Measurements from ENCODE around the gene CACNB2.

Gene CACNB2

DNA sequence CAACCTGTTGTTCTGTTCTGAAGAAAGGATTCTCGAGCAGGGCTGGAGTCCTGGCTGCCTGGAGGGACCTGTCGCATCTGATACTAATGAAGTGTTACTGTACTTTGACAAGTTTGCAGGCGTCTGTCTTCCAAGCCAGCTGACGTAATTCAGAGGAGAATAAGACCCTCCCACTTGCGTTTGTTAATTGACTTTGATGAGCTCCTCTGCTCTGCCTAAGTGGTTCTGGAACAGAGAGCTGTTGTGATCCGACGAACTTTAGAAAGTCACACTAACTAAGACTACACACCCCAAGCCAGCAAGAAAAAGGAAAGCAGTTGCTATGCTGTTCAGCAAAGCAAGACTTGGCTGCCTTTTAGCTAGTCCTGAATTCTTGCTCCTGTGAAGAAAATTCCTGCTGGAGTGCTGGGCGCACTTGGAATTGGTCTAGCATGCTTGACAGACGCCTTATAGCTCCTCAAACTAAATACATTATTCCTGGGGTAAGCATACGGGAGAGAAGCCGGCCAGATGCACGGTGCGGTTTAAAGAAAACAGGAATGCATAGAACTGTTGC is 200.3 kb downstream of the CACNB2 start:
- DNase-seq (ENCODE audit: low read depth), result no peak

DNA sequence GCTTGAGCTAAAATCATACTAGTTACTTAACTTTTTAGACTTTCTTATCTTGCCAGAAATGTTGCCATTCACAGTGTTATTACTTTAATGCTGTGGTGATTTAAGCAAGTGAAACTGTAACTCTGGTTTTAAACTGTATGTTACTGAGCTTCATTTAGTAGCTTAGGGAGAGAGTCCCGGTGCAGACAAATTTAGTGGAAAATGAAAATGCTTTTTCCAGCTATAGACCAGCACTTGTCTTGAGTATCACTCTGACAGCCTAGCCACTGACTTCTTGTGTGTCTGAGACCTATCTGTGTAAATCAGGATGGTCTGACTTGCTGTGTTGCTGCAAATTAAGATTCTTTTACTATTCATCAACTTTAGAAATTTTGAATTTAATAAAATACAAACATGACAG is 200.8 kb downstream of the CACNB2 start:
- DNase-seq (ENCODE audit: low read depth), result no peak

DNA sequence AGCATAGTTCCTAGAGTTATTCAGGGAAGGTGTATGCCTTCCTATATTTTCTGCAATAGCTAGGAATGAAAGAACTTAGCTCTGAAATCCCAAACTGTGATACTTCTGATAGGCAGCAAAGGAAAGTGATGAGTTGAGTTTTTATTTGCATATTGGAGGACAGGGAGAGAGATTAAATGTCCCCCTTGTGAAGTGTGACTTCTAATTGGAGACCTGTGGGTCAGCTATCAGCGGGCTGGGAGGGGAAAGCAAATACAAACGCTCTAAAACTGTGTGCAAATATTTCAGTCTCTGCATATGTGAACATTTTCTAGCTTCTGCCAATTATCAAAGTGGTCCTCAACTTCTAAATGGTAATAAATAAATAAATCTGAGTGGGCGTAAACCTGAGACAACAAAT is 203.3 kb downstream of the CACNB2 start:
- no peak for DNase-seq (ENCODE audit: low read depth)

DNA sequence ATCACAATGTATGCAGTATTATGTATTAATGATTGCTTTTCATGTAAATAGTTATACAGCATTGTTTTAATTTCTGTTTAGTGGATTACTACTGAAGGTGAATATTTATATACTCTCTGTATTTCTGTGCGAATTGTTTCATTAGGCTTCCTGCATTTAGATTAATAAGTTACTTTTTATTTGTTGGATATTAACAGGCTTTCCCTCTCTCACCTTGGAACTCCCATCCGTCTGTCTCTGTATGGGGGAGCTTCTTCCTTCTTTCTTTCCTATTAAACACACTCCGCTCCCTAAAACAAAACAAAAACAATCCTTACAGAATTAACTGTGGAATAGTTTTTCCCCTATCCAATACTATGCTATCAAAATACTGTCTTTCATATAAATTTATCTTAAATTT is 205.1 kb downstream of the CACNB2 start:
- DNase-seq (ENCODE audit: low read depth), result no peak

DNA sequence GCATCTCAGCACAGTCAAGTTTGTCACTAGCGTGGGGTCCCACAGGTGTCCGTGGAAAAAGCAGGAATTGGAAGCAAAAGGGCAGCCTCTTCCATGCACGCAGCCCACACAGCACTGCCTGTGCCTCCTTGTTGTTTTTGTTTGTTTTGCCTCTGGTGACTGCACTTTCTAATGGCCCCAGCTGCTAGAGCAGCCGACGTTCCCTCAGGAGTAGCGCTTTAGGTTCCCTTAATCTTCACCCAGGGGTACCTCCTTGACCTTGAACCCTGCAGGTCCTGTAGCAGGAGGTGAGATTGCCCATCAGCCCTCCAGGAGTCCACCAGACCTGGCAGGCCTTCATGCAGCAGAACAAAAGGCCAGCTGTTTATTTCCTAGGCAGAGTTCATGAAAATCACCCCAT is 210.1 kb downstream of the CACNB2 start:
- DNase-seq (ENCODE audit: low read depth), result no peak

DNA sequence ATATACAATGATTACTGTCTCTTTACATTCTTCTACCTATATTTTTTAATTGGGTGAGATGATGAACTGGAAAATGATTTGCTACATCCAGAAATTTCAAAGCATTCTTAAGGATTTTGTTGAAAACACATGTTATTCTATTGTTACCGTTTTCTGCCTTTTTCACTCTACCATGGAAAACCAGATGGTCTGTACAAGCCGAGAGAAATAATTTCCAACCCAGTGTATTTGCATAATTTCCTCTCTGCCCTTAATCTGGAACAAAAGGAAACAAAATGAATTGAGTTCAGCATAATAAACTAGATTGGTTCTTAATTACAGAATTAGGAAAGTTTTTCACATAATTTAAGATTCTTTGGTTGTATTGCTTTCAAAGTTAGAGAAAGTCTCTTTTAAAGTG is 211.2 kb downstream of the CACNB2 start:
- DNase-seq (ENCODE audit: low read depth), result no peak

DNA sequence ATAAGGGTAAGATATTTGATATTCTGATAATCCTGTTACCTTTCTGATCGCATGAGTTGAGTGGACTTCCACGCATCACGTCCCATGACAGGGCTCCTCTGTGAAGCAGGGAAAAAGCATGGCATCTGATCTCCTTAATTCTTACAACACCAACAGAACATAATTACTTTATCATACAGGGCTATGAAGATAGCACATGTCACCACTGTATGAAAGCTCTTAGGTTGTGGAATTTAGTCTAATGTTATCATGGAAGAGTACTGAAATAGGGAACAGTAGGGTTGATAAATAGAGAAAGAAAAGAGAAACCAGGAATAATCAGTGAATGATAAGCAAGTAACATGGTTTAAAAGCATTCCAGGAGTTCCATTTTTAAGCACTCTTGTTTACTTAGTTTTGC is 212.0 kb downstream of the CACNB2 start:
- no peak for DNase-seq (ENCODE audit: low read depth)

DNA sequence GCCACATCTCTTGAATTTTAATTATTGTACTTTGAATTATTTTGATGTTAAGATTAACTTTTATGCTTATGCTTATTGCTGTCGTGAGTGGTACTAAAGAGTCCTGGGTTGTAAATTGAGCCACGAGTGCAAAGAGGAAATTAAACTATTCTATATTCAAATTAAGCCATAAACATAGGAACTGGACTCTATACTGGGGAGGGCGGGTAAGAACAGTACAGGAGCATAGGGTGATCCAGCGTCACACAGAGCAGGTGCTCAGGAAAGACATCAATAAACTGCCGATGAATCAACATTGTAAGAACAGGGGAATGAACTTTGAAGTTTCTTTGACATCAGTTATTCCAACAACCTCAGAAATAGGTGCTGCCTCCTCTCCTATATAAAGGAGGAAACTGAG is 219.6 kb downstream of the CACNB2 start:
- DNase-seq (ENCODE audit: low read depth), result no peak

DNA sequence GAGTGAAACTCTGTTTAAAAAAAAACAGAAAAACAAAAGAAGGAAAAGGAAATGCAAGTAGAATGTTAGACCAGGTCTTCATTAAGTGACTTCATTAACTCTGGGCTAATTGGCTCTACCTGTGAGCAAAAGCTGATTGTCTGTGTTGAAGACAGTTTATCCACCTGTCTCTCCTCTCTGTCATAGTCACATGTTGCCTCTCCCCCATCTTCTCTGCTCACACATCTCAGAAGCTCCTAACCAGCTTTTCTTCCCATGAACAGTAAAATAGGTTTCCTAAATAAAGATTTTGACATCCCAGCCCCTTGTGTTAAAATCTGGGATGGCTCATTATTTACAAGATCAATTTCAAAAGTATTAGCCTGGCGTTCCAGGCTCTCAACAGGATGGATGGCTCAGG is 222.7 kb downstream of the CACNB2 start:
- DNase-seq (ENCODE audit: low read depth), result no peak

DNA sequence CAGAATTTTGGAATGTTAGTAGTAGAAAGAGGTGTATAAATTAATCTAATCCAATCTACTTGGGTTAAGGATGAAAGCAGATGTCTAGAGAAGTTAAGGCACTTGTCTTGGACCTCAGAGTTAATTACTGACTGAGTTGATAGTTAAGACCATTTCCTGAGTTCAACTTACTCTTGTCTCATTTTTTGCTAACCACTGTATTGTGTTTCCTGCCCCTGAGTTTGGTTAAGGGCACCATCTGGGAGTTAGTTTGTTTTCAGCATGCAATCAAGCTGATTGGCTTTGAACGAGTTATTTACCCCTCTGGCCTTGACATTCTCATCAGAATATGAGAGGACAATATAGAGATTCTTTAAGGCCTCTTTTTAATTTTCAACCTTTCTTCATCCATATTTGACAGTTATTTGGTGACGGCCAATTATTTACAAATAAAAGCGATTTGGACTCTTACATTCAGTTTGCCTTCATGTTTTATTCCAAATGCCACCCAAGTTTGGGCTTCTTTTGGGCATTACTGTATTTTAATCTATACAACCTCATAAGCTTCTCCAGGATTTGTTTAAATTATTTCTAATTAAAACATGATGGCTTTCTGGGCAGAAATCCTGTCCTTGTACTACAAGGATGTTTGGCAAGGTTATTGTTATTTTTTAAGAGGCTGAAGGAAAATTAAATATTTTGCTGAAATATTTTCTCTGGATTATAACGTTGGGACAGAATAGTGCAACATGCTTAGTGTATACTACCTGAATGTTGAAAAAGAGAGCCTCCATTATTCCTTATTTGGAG is 225.0 kb downstream of the CACNB2 start:
- no peak for DNase-seq (ENCODE audit: low read depth)

DNA sequence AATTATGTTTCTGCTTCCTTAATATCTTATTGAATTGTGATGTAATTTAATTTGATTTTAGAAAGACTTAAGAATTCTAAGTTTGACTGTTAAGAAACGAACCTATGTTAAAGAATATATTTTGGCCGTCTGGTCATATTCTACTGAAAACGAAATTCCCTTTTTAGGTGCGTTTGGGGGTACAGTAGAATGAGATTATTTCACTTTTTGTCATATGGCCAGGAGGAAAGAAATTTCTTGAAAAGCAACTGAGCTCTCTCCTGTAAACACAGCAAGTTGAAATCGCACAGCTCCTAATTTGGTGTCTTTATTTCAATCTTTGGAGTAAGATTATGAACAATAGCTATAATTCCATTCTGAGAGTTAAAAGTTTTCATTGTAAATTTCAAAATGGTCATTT is 227.6 kb downstream of the CACNB2 start:
- DNase-seq (ENCODE audit: low read depth), result no peak

DNA sequence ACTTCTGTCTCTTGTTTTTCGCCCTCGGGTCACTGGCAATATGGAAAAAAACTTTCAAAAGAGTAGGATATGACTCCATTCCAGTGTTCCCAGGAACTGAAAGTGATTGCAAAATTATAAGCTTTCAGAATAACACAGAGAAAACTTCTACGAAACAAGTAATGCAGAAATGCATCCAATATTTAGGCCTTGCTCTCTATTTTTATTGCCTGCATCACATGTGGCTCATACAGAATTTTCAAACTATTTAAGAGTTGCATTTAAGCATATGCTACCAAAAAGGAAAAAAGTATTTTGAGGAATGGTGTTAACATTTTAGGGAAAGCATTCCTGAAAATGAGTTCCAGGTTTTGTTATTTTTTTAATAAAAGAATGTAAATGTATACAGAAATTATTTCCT is 228.0 kb downstream of the CACNB2 start:
- no peak for DNase-seq (ENCODE audit: low read depth)

DNA sequence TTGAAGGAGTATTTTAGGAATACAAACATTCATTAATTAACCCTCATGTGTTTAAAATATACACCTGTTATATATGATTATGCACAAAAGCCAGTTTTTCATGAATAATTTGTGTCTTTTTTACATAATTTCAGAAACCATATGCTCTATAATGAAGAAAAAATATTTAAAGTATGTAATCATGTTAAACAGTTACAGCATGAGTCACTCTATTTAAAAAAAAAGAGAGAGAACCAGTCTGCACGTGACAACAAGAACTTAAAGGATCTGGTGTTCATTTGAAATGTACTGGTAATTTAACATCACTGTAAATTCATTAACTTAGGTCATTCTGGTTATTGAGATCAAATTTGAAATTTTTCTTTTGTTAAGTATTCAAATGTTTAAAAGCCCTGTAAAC is 228.5 kb downstream of the CACNB2 start:
- DNase-seq (ENCODE audit: low read depth), result no peak

DNA sequence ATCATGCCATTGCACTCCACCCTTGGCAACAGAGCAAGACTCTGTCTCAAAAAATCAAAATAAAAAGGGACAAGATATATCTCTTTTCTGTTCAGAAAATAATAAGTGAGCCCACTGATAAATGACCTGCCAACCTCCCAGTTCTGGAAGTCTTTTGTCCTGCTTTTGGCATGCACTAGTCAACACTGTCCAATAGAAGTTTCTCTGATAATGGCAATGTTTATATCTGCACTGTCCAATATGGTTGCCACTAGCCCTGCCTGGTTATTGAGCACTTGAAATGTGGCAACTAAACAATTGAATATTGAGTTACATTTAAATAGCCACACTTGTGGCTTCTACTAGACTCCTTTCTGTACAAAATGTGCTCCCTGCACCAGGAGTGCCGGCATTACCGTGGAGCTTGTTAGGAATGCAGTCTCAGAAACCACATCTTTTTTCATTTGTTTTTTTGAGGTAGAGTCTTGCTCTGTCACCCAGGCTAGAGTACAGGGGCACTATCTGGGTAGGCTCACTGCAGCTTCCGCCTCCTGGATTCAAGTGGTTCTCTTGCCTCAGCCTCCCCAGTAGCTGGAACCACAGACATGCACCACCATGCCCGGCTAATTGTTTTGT is 229.7 kb downstream of the CACNB2 start:
- no peak for DNase-seq (ENCODE audit: low read depth)

DNA sequence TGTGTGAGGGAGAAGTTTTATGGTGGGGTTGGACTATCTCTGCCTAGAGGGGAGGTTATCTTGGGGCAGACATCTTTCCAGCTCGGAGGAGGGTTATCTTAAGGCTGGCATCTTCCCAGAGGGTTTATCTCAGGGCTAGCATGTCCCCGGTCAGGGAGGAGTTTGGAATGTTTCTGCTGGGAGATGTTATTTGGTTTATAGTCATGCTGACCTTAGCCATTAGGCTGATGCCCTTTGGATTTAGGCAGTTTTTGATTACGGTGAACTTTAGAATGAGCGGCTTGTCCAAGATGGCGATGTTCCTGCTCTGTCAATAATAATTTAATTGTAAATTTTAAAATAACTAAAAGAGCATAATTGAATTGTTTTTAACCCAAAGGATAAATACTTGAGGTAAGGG is 236.4 kb downstream of the CACNB2 start:
- DNase-seq (ENCODE audit: low read depth), result no peak

DNA sequence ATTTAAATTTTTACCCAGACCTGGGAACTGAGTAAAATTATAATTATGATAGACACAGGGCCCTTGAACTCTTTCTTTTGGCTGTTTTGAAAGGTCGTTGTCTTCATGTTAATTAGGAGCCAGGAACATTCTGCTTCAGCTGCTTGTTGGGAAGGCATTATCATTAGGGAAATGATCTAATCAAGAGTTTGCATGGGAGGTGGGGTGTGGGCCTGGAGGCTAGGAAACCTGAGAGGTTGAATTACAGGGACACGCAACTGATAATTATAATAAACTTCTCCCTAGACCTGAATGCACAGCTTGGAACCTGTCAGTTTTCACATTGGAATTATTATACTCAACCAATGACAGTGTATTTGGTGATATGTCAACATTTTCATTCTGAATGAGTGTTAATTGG is 237.7 kb downstream of the CACNB2 start:
- DNase-seq (ENCODE audit: low read depth), result no peak

DNA sequence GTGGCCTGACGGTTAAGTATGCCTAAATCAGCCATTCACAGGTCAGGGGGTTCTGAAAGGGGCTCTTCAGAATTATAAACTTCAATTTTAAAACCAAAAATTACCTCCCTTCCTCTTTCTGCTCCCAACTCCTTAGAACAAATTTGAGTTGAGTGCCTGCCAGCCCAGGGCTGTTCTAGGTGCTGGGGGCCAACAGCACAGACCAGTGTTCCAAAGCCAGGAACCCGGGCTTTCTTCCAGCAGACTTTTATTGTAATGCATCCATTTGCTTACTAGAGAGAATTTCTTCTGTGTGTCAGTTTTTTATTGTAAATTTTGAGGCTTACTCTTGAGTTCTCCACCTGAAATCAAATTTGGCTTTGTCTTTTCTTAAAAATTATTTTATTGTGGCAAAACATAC is 238.5 kb downstream of the CACNB2 start:
- no peak for DNase-seq (ENCODE audit: low read depth)

DNA sequence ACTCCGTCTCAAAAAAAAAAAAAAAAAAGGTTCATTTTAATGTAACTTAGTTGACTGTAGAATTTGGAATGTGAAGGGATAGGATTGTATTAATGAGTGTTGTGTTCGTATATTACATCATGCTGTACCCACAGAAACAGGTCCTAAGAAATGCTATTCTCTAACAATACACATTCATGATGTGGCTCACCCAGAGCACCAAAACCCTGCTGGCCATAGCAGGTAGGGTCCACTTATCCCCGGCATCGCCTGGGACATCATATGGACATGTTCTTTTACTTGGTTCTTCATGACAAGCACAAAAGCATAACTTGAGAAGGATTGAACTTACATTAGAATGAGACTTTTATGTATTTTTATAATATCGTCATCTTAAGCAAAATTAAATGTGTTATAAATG is 241.5 kb downstream of the CACNB2 start:
- no peak for DNase-seq (ENCODE audit: low read depth)

DNA sequence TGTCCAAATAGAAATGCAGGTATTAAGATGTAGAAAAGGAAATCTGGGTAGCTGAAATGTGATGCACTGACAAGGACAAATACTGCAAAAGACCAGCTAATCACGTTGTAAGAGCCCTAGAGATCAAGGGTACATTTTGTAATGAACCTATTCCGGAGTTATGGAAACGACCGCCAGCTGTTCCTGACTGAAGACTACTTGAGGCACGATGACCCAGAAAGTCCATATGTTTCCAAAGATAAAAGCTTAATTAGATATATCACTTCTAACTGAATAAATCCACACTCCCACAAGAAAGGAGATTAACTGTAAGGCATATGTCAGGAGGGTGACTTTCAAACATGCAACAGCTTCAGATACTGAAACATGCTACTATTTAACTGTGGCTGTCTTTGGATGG is 257.7 kb downstream of the CACNB2 start:
- no peak for DNase-seq (ENCODE audit: low read depth)

DNA sequence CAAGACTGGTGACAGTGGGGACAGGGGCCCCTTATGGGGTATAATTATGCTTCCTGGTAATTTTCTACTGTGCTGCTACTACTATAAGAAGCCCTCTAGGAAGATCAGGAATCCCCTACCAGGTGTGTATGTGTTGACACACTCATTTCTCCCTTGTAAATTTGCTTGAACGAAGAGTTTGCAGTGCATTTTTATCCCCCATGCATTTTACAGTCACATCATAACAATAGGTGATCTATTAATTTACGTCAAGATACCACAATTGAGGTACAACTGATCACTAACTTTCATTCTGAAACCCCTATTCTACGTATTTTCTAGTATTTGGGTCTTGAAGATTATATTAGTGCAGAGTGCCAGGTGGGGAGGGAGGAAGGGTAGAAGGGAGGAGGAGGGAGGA is 258.9 kb downstream of the CACNB2 start:
- no peak for DNase-seq (ENCODE audit: low read depth)

DNA sequence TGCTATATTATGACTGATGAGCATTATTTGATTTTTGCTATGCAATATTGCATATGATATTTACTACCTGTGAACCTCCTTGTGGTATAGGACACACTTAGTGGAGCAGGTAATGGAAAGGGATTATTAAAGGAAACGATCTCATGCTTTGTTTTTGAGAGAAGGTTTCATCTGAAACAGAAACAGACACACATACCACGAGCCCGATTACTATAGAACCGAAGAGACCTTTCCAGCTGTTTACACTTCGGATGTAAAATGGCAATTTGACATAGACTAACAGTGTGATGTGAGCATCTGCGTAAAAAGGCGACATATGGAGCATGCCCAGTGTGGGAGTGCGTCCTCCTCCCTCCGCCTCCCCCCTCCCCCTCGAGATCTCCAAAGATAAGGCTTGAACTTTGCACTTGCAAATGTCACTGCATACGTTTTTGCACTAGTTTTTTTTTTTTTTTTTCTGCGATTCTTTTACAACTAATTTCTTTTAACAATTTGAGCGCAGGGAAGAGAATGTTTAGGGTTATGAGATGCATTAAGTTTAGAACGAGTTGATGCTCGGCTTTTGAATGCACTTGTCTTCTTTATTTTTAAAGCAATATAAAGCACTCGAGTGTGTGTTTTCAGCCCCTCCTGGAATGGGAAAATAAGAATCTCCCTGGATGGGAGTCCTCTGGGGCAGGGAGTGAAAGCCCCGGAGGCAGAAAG is 260.1 kb downstream of the CACNB2 start:
- DNase-seq (ENCODE audit: low read depth), result peak; percentile 1

DNA sequence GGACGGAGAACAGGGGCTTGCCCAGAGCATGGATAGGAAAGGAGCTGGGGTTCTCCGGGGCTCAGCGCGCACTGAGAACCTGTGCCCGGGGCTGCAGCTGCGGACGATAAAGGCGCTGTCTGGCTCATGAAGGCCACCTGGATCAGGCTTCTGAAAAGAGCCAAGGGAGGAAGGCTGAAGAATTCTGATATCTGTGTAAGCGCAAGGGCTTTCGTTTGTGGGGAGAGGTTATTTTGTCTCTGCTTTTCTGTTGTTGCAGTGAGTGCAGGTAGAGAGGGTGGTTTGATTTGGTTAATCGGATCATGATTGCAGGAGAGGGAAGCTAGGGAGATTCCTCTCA is 260.7 kb downstream of the CACNB2 start:
- no peak for DNase-seq (ENCODE audit: low read depth)
